SJSA1 (cell line): ENCODE results near the gene KIAA1671. TPM values are rescaled to one million over a fixed set of nuclear protein-coding genes. Genes with fewer than 3 reads are reported as not detected.
A peak's percentile ranks its signal among the peaks of the same experiment; 100 is the strongest.
"Not testable (repeated sequence)": the region's sequence is repeated elsewhere in the genome, so short reads cannot be mapped to it uniquely, and the experiment has no call there.

Experiments
- DNase-seq, 2 experiments: peaks; one replicate each; pipeline ENCODE4 v3.0.0-alpha.2; 2015 to 2020; ENCODE audit warnings: low spot score in 2 of 2, low read depth in 1 of 2
- H3K27ac ChIP-seq: fragments of 250-450 bp; sonication (Bioruptor Pico); 2 replicates; pipeline ENCODE4 v1.5.1; 2020; ENCODE audit warnings: mild to moderate bottlenecking, moderate library complexity
- H3K27me3 ChIP-seq: fragments of 250-450 bp; sonication (Bioruptor Pico); replicated peaks from 2 replicates; pipeline ENCODE4 v1.5.1; 2020; ENCODE audit warnings: mild to moderate bottlenecking, moderate library complexity
- H3K36me3 ChIP-seq: fragments of 250-450 bp; sonication (Bioruptor Pico); 2 replicates; pipeline ENCODE4 v1.5.1; 2020; ENCODE audit warnings: mild to moderate bottlenecking
- H3K4me1 ChIP-seq: fragments of 250-450 bp; sonication (Bioruptor Pico); replicated peaks from 2 replicates; pipeline ENCODE4 v1.6.1; 2021; ENCODE audit warnings: mild to moderate bottlenecking
- H3K4me3 ChIP-seq: fragments of 250-450 bp; sonication (Bioruptor Pico); 2 replicates; pipeline ENCODE4 v1.5.1; 2020; ENCODE audit warnings: mild to moderate bottlenecking
- H3K9me3 ChIP-seq: fragments of 250-450 bp; sonication (Bioruptor Pico); replicated peaks from 2 replicates; pipeline ENCODE4 v1.5.1; 2020; ENCODE audit warnings: mild to moderate bottlenecking
- total RNA-seq: library from RNA; depleted of rRNA; stranded (reverse); fragments of >200 nt; shearing (Covaris generic); gene quantifications from 2 replicates; pipeline ENCODE4 v1.2.3, GENCODE V29; 2014; rRNA removed

The KIAA1671 gene
- total RNA-seq, 1 experiment from 2014 or later, result 0.03 TPM

DNA sequence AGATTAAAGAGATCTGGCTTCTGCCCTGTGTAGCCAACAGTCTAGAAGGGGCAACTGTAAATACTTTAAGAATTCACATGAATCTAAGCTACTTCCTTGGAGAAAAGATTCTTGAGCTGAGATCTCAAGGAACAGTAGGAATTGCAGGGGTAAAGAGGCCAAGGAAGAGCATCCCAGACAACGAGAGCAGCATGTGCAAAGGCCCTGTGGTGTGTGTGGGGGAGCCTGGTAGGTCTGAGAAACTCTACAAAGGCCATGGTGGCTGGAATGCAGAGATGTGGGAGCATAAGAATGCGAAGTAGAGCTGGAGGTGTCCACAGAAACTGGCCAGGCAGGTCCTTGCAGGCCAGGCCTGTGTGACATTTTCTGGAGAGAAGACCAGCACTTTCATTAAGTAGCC, 278.2 kb downstream of the KIAA1671 start:
- not testable (repeated sequence) for H3K36me3 ChIP-seq, H3K27me3 ChIP-seq, H3K4me1 ChIP-seq, H3K9me3 ChIP-seq, DNase-seq, H3K4me3 ChIP-seq, H3K27ac ChIP-seq

- no peak for DNase-seq
- Histone ChIP-seq H3K27me3 (peaks cover 13% of the 10 kb centered on the region), H3K4me3 (no peak overlapping the region), H3K36me3 (no peaks in the 10 kb centered on the region), H3K4me1 (peaks cover 4% of the 10 kb centered on the region; the same call in 1 of the 2 replicates), H3K9me3 (no peaks in the 10 kb centered on the region), H3K27ac (no peak overlapping the region)
Measured at GRCh38 chr22:25232301-25232700, 279.8 kb downstream of the KIAA1671 start.

GRCh38 chr22:25233706-25234105, 281.2 kb downstream of the KIAA1671 start:
- H3K27me3 ChIP-seq, result peaks cover 13% of the 10 kb centered on the region
- DNase-seq, H3K9me3 ChIP-seq, H3K4me3 ChIP-seq, H3K4me1 ChIP-seq, H3K27ac ChIP-seq, H3K36me3 ChIP-seq: not testable (repeated sequence)

GRCh38 chr22:25235547-25236290, 283.2 kb downstream of the KIAA1671 start:
- Histone ChIP-seq H3K27me3 (peaks cover 16% of the 10 kb centered on the region), H3K27ac (no peak overlapping the region), H3K9me3 (no peaks in the 10 kb centered on the region), H3K36me3 (no peaks in the 10 kb centered on the region), H3K4me3 (no peak overlapping the region), H3K4me1 (peaks cover 4% of the 10 kb centered on the region; the same call in 1 of the 2 replicates)
- peak; percentile 43 to 82 for DNase-seq

GRCh38 chr22:25236417-25236816, 283.9 kb downstream of the KIAA1671 start:
- DNase-seq, result no peak
- no peak overlapping the region for H3K4me3 ChIP-seq
- peaks cover 19% of the 10 kb centered on the region for H3K27me3 ChIP-seq
- peaks cover 4% of the 10 kb centered on the region; the same call in 1 of the 2 replicates for H3K4me1 ChIP-seq
- no peak overlapping the region for H3K27ac ChIP-seq
- H3K9me3 ChIP-seq, result no peaks in the 10 kb centered on the region
- H3K36me3 ChIP-seq, result no peaks in the 10 kb centered on the region

DNA sequence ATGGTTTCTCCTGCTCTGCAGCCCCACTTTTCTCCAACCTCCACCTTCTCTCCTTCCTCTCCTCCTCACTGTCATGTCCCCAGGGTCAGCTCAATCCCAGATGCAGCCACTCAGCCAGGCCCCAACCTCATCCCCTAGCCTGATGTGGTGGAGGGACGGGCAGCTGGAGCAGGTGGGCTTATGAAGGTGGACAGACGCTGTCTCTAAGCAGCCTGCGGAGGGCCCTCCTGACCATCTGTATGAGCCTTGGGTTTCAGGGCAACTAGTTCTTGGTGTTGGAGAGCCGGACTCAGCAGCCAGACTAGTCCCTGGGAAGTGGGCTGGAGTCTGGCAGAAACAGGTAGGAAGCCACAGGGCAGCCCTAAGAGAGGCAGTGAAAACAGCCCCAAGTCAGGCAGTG, 285.0 kb downstream of the KIAA1671 start:
- Histone ChIP-seq H3K36me3 (no peaks in the 10 kb centered on the region), H3K27ac (no peak overlapping the region), H3K27me3 (peaks cover 19% of the 10 kb centered on the region), H3K4me1 (peaks cover 4% of the 10 kb centered on the region; the same call in 1 of the 2 replicates), H3K4me3 (no peak overlapping the region), H3K9me3 (no peaks in the 10 kb centered on the region)
- DNase-seq, result no peak

DNA sequence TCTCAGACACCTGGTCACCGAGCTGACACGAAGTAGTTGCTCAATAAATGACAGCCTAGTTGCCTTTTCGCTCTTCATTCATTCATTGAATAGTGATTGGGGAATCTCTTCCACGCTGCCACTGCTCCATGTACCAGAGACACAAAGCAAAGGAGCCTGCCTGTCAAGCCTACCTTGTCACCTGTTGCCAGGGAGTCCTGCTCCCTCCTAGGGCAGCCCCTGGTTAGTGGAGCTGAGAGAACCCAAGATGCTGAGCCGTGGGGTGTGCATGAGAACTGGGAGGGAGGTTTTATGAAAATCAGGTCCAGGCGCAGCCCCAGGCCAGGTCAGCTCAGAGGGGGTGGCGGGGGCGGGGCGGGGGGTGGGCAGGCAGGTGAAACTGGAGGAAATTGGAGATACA, 285.5 kb downstream of the KIAA1671 start:
- H3K4me1 ChIP-seq, H3K9me3 ChIP-seq, DNase-seq, H3K27ac ChIP-seq, H3K4me3 ChIP-seq, H3K36me3 ChIP-seq: not testable (repeated sequence)
- H3K27me3 ChIP-seq, result peaks cover 19% of the 10 kb centered on the region

Other genes starting within 250 kb of the KIAA1671 start
- not detected in 2 replicates for gene PIWIL3, start 178.0 kb upstream of the KIAA1671 start, total RNA-seq
- gene SGSM1, start 146.5 kb upstream of the KIAA1671 start, total RNA-seq, result not detected in 2 replicates
- 0.11 TPM in 1 of 2 replicates, not detected in the other for gene LHFPL7, start 6.0 kb upstream of the KIAA1671 start, total RNA-seq
- gene CRYBB3, start 247.1 kb downstream of the KIAA1671 start, total RNA-seq, result not detected in 2 replicates